GM12891 (cell line): Measurements from ENCODE around the gene FCER1G.

Experiments
- PAX5 ChIP-seq: IDR thresholded peaks from 2 replicates; pipeline ENCODE4 v1.6.1; 2011; ENCODE audit warnings: low read length, moderate library complexity, mild to moderate bottlenecking; ENCODE audit not compliant: insufficient read depth, severe bottlenecking
- POLR2A ChIP-seq: IDR thresholded peaks from 2 replicates; pipeline ENCODE4 v1.6.1; 2011; ENCODE audit warnings: low read depth, low read length, control low read depth
- POLR2AphosphoS5 ChIP-seq: IDR thresholded peaks from 2 replicates; pipeline ENCODE4 v1.6.1; 2011; ENCODE audit warnings: low read depth, low read length, control low read depth
- SPI1 ChIP-seq: IDR thresholded peaks from 2 replicates; pipeline ENCODE4 v1.6.1; 2011; ENCODE audit warnings: low read depth, low read length, control low read depth
- TAF1 ChIP-seq: IDR thresholded peaks from 2 replicates; pipeline ENCODE4 v1.6.1; 2011; ENCODE audit warnings: low read depth, low read length, control low read depth

DNA sequence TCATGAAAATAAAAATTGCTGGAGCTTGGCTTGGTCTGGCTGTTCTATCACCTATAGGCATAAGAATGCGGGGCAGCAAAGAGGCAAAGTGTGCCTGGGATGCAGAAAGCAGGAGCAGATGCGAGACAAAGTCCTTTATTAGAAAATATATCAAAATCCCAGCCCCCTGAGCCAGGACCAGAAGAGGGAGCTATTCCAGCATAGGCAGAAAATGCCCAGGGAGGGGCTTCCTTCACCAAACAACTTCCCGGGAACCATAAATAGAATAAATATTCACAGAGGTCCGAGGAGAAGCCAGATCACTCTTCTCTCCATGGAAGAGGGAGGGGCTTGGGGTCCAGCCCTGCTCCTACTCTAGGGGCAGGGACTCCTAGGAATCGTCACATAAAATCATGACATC lies 43.9 kb upstream of the FCER1G start:
- TF ChIP-seq POLR2A (no peak), POLR2AphosphoS5 (no peak), SPI1 (no peak), TAF1 (no peak), PAX5 (no peak)
